CD4-positive, alpha-beta T cell (primary cell): ENCODE data around the gene LMO4. TPM values are rescaled to one million over a fixed set of nuclear protein-coding genes. Genes with fewer than 3 reads are reported as not detected.

Experiments
- ATAC-seq: fragments of 200-7000 bp; cut with Tn5 transposase; one replicate; pipeline ENCODE4 v1.10.0; 2022; ENCODE audit warnings: mild to moderate bottlenecking; ENCODE audit not compliant: poor library complexity
- CTCF ChIA-PET: fragments of 350-600 bp; sonication (Branson Sonifier 250); formaldehyde crosslinking; loops from one replicate; lab custom pipeline; 2021; ENCODE audit warnings: antibody characterized with exemption, inconsistent platforms; lab: Charles Lee
- POLR2A ChIA-PET: fragments of 350-600 bp; sonication (Branson Sonifier 250); formaldehyde crosslinking; loops from one replicate; lab custom pipeline; 2021; ENCODE audit warnings: antibody characterized with exemption, inconsistent platforms; lab: Charles Lee
- DNase-seq, 14 experiments: peaks; one replicate each; pipeline ENCODE4 v3.0.0-alpha.2; 2013 to 2020; ENCODE audit warnings: mixed read lengths in 2 of 14
- H3K27ac ChIP-seq, 2 donors: one replicate each; pipeline versions ENCODE4 v1.5.1 to v1.7.0; 2013; ENCODE audit warnings: low read length in 2 of 2, low read depth in 1 of 2, mild to moderate bottlenecking in 1 of 2
- H3K27me3 ChIP-seq, 2 experiments: 1 replicate in 1 of 2; 2 replicates in 1 of 2; pipeline versions ENCODE4 v1.6.1 to v1.7.0; 2013; ENCODE audit warnings: low read length in 2 of 2, control low read depth in 1 of 2, mild to moderate bottlenecking in 1 of 2, moderate library complexity in 1 of 2; ENCODE audit not compliant: insufficient read depth in 2 of 2, control insufficient read depth in 1 of 2
- H3K36me3 ChIP-seq: one replicate; pipeline ENCODE4 v1.6.1; 2013; ENCODE audit warnings: low read length, control low read depth; ENCODE audit not compliant: insufficient read depth
- H3K4me1 ChIP-seq: one replicate; pipeline ENCODE4 v1.6.1; 2013; ENCODE audit warnings: low read length, control low read depth; ENCODE audit not compliant: insufficient read depth
- H3K4me3 ChIP-seq: one replicate; pipeline ENCODE4 v1.5.1; 2013; ENCODE audit warnings: mild to moderate bottlenecking, low read length, moderate library complexity
- H3K9me3 ChIP-seq, 2 experiments: 1 replicate in 1 of 2; 2 replicates in 1 of 2; pipeline versions ENCODE4 v1.6.1 to v1.7.0; 2013; ENCODE audit warnings: low read length in 2 of 2, mild to moderate bottlenecking in 2 of 2, control low read depth in 1 of 2, moderate library complexity in 1 of 2; ENCODE audit not compliant: control insufficient read depth in 1 of 2, insufficient read depth in 1 of 2
- H3K27ac Mint-ChIP-seq: one replicate; pipeline ENCODE4 v1.8.0; 2020; ENCODE audit warnings: mixed read lengths
- H3K27me3 Mint-ChIP-seq: one replicate; pipeline ENCODE4 v1.8.0; 2021; ENCODE audit warnings: mixed read lengths
- H3K36me3 Mint-ChIP-seq: one replicate; pipeline ENCODE4 v1.8.0; 2021; ENCODE audit warnings: low read depth, mixed read lengths
- H3K4me1 Mint-ChIP-seq: one replicate; pipeline ENCODE4 v1.8.0; 2021; ENCODE audit warnings: low read depth, mixed read lengths
- H3K4me3 Mint-ChIP-seq: one replicate; pipeline ENCODE4 v1.8.0; 2020; ENCODE audit warnings: mild to moderate bottlenecking, mixed read lengths
- H3K9me3 Mint-ChIP-seq: one replicate; pipeline ENCODE4 v1.8.0; 2020; ENCODE audit warnings: mixed read lengths
- intact Hi-C, 2 experiments: fragments of 100-400 bp; cut with DNase I in 1 of 2; cut with micrococcal nuclease in 1 of 2; formaldehyde crosslinking; loops; one replicate each; pipeline versions ENCODE4 v1.15.1 to v1.9.0; 2023 to 2025; cut with DNase I, micrococcal nuclease
- total RNA-seq, 174 experiments: library from RNA in 2 of 174; stranded (reverse) in 2 of 174; gene quantifications; one replicate each; pipeline ENCODE4 v1.2.3 and lab custom pipeline; 2021 to 2026
- TF ChIP-seq, protein P1 (sequence below): fragments of 200-600 bp; IDR thresholded peaks from one replicate; pipeline ENCODE4 v1.8.0; 2022; ENCODE audit warnings: antibody characterized with exemption, mild to moderate bottlenecking

Gene LMO4
- total RNA-seq, 2 experiments from 2014 or later = 16.0 to 18.2 TPM

DNA sequence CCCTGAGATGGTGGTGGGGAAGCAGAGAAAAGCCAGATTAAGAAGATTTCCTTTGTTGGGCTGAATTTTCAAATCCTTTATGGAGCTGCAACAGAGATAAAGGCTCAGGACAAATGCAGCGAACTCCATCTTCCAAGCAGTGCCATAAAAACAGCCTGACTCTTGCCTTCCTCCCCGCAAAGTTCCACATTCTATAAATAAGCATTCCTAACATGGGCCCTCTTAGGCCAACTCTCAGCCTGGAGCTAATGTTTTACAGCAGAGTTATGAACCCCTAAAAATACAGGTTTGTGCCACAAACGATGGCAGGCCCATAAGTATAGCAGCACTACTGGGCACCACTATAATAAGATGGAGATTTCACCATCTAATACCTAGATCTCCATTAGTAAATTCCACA lies 27.2 kb downstream of the LMO4 start:
- H3K36me3 ChIP-seq = no peaks in the 10 kb centered on the region
- H3K9me3 Mint-ChIP-seq = no peaks in the 10 kb centered on the region
- H3K9me3 ChIP-seq = no peaks in the 10 kb centered on the region
- H3K27ac ChIP-seq = no peak overlapping the region
- POLR2A ChIA-PET = interaction anchor here (1.0 kb wide), 1 partner anchor 27 kb away, joined by 3 read pairs; no protein-coding TSS in a partner anchor
- CTCF ChIA-PET = no interaction called here
- H3K4me3 Mint-ChIP-seq = no peak overlapping the region
- ATAC-seq (no peak), DNase-seq (no peak)
- H3K4me3 ChIP-seq = no peak overlapping the region
- no peaks in the 10 kb centered on the region for H3K27me3 Mint-ChIP-seq
- H3K4me1 Mint-ChIP-seq = no peaks in the 10 kb centered on the region
- intact Hi-C loops = no loop called here
- H3K36me3 Mint-ChIP-seq = no peaks in the 10 kb centered on the region
- no peaks in the 10 kb centered on the region for H3K4me1 ChIP-seq
- TF ChIP-seq, protein P1, sequence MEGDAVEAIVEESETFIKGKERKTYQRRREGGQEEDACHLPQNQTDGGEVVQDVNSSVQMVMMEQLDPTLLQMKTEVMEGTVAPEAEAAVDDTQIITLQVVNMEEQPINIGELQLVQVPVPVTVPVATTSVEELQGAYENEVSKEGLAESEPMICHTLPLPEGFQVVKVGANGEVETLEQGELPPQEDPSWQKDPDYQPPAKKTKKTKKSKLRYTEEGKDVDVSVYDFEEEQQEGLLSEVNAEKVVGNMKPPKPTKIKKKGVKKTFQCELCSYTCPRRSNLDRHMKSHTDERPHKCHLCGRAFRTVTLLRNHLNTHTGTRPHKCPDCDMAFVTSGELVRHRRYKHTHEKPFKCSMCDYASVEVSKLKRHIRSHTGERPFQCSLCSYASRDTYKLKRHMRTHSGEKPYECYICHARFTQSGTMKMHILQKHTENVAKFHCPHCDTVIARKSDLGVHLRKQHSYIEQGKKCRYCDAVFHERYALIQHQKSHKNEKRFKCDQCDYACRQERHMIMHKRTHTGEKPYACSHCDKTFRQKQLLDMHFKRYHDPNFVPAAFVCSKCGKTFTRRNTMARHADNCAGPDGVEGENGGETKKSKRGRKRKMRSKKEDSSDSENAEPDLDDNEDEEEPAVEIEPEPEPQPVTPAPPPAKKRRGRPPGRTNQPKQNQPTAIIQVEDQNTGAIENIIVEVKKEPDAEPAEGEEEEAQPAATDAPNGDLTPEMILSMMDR = no peak
- no peaks in the 10 kb centered on the region for H3K27me3 ChIP-seq
- no peak overlapping the region for H3K27ac Mint-ChIP-seq

DNA sequence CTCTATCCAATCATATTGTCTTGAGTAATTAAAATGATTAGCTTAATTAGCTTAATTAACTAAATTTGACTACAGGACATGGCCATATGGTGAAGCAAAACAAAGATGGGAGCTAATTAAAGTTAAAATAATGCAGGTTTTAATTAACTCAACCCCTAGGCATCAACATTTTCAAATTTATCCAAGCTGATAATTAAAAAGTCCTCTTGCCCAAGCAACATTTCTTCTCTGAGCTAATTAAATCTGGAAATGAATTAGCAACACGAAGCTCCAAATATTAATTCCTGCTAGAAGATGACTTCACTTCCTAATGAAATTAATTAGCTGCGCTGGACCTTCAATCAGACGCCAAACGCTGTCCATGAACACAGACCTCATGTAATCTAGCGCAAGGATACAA lies 27.9 kb downstream of the LMO4 start:
- POLR2A ChIA-PET = interaction anchor here (1.0 kb wide), 1 partner anchor 27 kb away, joined by 3 read pairs; no protein-coding TSS in a partner anchor
- no peaks in the 10 kb centered on the region for H3K27me3 Mint-ChIP-seq
- CTCF ChIA-PET = no interaction called here

DNA sequence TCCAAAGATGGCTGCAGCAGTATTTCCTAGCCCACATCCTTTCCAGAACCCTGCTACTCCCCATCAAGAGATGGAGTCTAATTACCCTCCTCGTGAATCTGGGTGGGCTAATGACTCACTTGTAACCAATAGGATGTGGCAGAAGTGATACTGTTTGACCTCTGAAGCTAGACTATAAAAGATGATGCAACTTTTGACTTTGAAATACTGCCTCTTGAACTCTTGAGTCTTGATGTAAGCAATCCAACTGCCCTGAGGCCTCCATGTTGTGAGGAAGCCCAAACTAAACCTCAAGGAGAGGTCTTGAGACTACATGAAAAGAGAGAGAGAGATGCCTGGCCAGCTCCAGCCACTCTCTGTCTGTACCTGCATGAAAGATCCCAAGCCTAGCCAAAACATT lies 29.5 kb downstream of the LMO4 start:
- Histone ChIP-seq H3K4me3 (no peak overlapping the region), H3K9me3 (no peaks in the 10 kb centered on the region), H3K27me3 (no peaks in the 10 kb centered on the region), H3K27ac (no peak overlapping the region), H3K4me1 (no peaks in the 10 kb centered on the region), H3K36me3 (no peaks in the 10 kb centered on the region)
- no peaks in the 10 kb centered on the region for H3K36me3 Mint-ChIP-seq
- CTCF ChIA-PET = no interaction called here
- no peaks in the 10 kb centered on the region for H3K4me1 Mint-ChIP-seq
- POLR2A ChIA-PET = no interaction called here
- H3K4me3 Mint-ChIP-seq = no peak overlapping the region
- no peak overlapping the region for H3K27ac Mint-ChIP-seq
- no peaks in the 10 kb centered on the region for H3K27me3 Mint-ChIP-seq
- TF ChIP-seq, protein P1 = no peak
- DNase-seq (no peak), ATAC-seq (no peak)
- intact Hi-C loops = no loop called here
- H3K9me3 Mint-ChIP-seq = no peaks in the 10 kb centered on the region

More for the DNA sequence above, 27.9 kb downstream of the LMO4 start:
- TF ChIP-seq, protein P1 = no peak
- Histone ChIP-seq H3K36me3 (no peaks in the 10 kb centered on the region), H3K4me3 (no peak overlapping the region), H3K9me3 (no peaks in the 10 kb centered on the region), H3K27me3 (no peaks in the 10 kb centered on the region), H3K27ac (no peak overlapping the region), H3K4me1 (no peaks in the 10 kb centered on the region)
- Mint-ChIP-seq H3K36me3 (no peaks in the 10 kb centered on the region), H3K4me3 (no peak overlapping the region), H3K9me3 (no peaks in the 10 kb centered on the region), H3K4me1 (no peaks in the 10 kb centered on the region), H3K27ac (no peak overlapping the region)
- intact Hi-C loops = no loop called here
- DNase-seq (no peak), ATAC-seq (no peak)
